Mesothelial cell of epicardium (in vitro differentiated cells): ENCODE results near the gene DDOST. TPM values are rescaled to one million over a fixed set of nuclear protein-coding genes. Genes with fewer than 3 reads are reported as not detected.

ENCODE experiments used
- DNase-seq, 2 experiments: peaks; one replicate each; pipeline ENCODE4 v3.0.0; 2021; ENCODE audit warnings: low spot score in 2 of 2; ENCODE audit not compliant: unreplicated experiment in 2 of 2
- H3K27ac Mint-ChIP-seq: 2 replicates; pipeline ENCODE4 v1.8.0; 2021; ENCODE audit warnings: mixed read lengths
- H3K27me3 Mint-ChIP-seq: 2 replicates; pipeline ENCODE4 v1.8.0; 2021; ENCODE audit warnings: low read depth, mixed read lengths
- H3K36me3 Mint-ChIP-seq: 2 replicates; pipeline ENCODE4 v1.8.0; 2021; ENCODE audit warnings: mixed read lengths
- H3K4me1 Mint-ChIP-seq: 2 replicates; pipeline ENCODE4 v1.8.0; 2021; ENCODE audit warnings: mixed read lengths
- H3K4me3 Mint-ChIP-seq: 2 replicates; pipeline ENCODE4 v1.8.0; 2021; ENCODE audit warnings: mild to moderate bottlenecking, moderate library complexity, mixed read lengths
- H3K9me3 Mint-ChIP-seq: 2 replicates; pipeline ENCODE4 v1.8.0; 2021; ENCODE audit warnings: mixed read lengths
- CTCF ChIP-seq: fragments of 200-600 bp; sonication (generic); IDR thresholded peaks from one replicate; pipeline ENCODE4 v1.5.0; 2021; ENCODE audit warnings: antibody characterized with exemption; ENCODE audit not compliant: unreplicated experiment
- total RNA-seq: library from RNA; stranded (reverse); gene quantifications from 3 replicates; pipeline ENCODE4 v1.2.1, GENCODE V29; 2021

Gene DDOST
- total RNA-seq, 1 donor from 2014 or later, result 248 TPM

- no peaks in the 10 kb centered on the region for H3K4me1 Mint-ChIP-seq
- H3K27ac Mint-ChIP-seq, result no peak overlapping the region
- no peak overlapping the region for H3K4me3 Mint-ChIP-seq
Observed at GRCh38 chr1:20625176-20626097, 35.7 kb downstream of the DDOST start.

GRCh38 chr1:20624709-20625108, 36.5 kb downstream of the DDOST start:
- no peak overlapping the region for H3K27ac Mint-ChIP-seq
- H3K4me3 Mint-ChIP-seq, result no peak overlapping the region
- H3K9me3 Mint-ChIP-seq, result peaks cover 5% of the 10 kb centered on the region
- H3K4me1 Mint-ChIP-seq, result no peaks in the 10 kb centered on the region
- H3K27me3 Mint-ChIP-seq, result peaks cover 25% of the 10 kb centered on the region
- H3K36me3 Mint-ChIP-seq, result no peaks in the 10 kb centered on the region
- no peak for TF ChIP-seq CTCF
- no peak for DNase-seq

More at GRCh38 chr1:20625176-20626097, 35.7 kb downstream of the DDOST start:
- no peak for TF ChIP-seq CTCF
- H3K9me3 Mint-ChIP-seq, result peaks cover 5% of the 10 kb centered on the region
- no peak for DNase-seq
- peaks cover 23% of the 10 kb centered on the region for H3K27me3 Mint-ChIP-seq
- no peaks in the 10 kb centered on the region for H3K36me3 Mint-ChIP-seq

GRCh38 chr1:20621012-20621411, 40.2 kb downstream of the DDOST start:
- peaks cover 5% of the 10 kb centered on the region for H3K9me3 Mint-ChIP-seq
- no peaks in the 10 kb centered on the region for H3K4me1 Mint-ChIP-seq
- H3K36me3 Mint-ChIP-seq, result no peaks in the 10 kb centered on the region
- H3K4me3 Mint-ChIP-seq, result no peak overlapping the region
- H3K27ac Mint-ChIP-seq, result no peak overlapping the region
- peaks cover 8% of the 10 kb centered on the region for H3K27me3 Mint-ChIP-seq
- no peak for TF ChIP-seq CTCF
- DNase-seq, result no peak

- no peak for DNase-seq
- Mint-ChIP-seq H3K36me3 (no peaks in the 10 kb centered on the region), H3K4me1 (no peaks in the 10 kb centered on the region), H3K4me3 (no peak overlapping the region), H3K9me3 (peaks cover 5% of the 10 kb centered on the region), H3K27ac (no peak overlapping the region), H3K27me3 (peaks cover 4% of the 10 kb centered on the region)
- TF ChIP-seq CTCF, result no peak
Observed at GRCh38 chr1:20619999-20620398, 41.2 kb downstream of the DDOST start.

GRCh38 chr1:20618550-20618949, 42.6 kb downstream of the DDOST start:
- Mint-ChIP-seq H3K27ac (no peak overlapping the region), H3K9me3 (no peaks in the 10 kb centered on the region), H3K27me3 (peaks cover 4% of the 10 kb centered on the region), H3K4me1 (peaks cover 6% of the 10 kb centered on the region), H3K4me3 (no peak overlapping the region), H3K36me3 (no peaks in the 10 kb centered on the region)
- DNase-seq, result no peak
- TF ChIP-seq CTCF, result no peak
